HG03575 (cell line): ENCODE results near the gene PCAT7.
"Not testable (repeated sequence)": the region's sequence is repeated elsewhere in the genome, so short reads cannot be mapped to it uniquely, and the experiment has no call there.

ENCODE experiments used
- ATAC-seq: cut with Tn5 transposase; IDR thresholded peaks from one replicate; pipeline ENCODE4 v1.9.1; 2021; ENCODE audit not compliant: unreplicated experiment, insufficient number of reproducible peaks, low FRiP score; ENCODE audit errors: extremely low read depth

The PCAT7 gene

GRCh38 chr9:94554439-94555331 lies at the start of gene PCAT7:
Gene PCAT7 (plus strand): TSS chr9:94555083.
- no peak for ATAC-seq

GRCh38 chr9:94506370-94506769 lies 48.5 kb upstream of the PCAT7 start:
- not testable (repeated sequence) for ATAC-seq

GRCh38 chr9:94507531-94508258 lies 47.2 kb upstream of the PCAT7 start:
- no peak for ATAC-seq

- ATAC-seq: no peak
Measured at GRCh38 chr9:94511134-94511954, 43.5 kb upstream of the PCAT7 start.

- ATAC-seq: no peak
Measured at GRCh38 chr9:94511955-94512265, 43.0 kb upstream of the PCAT7 start.

- ATAC-seq: no peak
Measured at GRCh38 chr9:94514722-94515121, 40.2 kb upstream of the PCAT7 start.

GRCh38 chr9:94517254-94517653 lies 37.6 kb upstream of the PCAT7 start:
- ATAC-seq: no peak

GRCh38 chr9:94525396-94526035 lies 29.4 kb upstream of the PCAT7 start:
- ATAC-seq: no peak

GRCh38 chr9:94526271-94526670 lies 28.6 kb upstream of the PCAT7 start:
- no peak for ATAC-seq

- no peak for ATAC-seq
Measured at GRCh38 chr9:94526951-94527350, 27.9 kb upstream of the PCAT7 start.

- ATAC-seq: no peak
Measured at GRCh38 chr9:94528886-94529285, 26.0 kb upstream of the PCAT7 start.

GRCh38 chr9:94533155-94533554 lies 21.7 kb upstream of the PCAT7 start:
- no peak for ATAC-seq

- no peak for ATAC-seq
Measured at GRCh38 chr9:94533601-94534000, 21.3 kb upstream of the PCAT7 start.

GRCh38 chr9:94534901-94535300 lies 20.0 kb upstream of the PCAT7 start:
- ATAC-seq: no peak

GRCh38 chr9:94538908-94539307 lies 16.0 kb upstream of the PCAT7 start:
- no peak for ATAC-seq

GRCh38 chr9:94544335-94544734 lies 10.5 kb upstream of the PCAT7 start:
- not testable (repeated sequence) for ATAC-seq

- no peak for ATAC-seq
Measured at GRCh38 chr9:94545940-94546339, 8.9 kb upstream of the PCAT7 start.

GRCh38 chr9:94553029-94553938 lies 1.6 kb upstream of the PCAT7 start:
- ATAC-seq: no peak
